Loucy (cell line): Measurements from ENCODE around the gene KRTAP10-12.

ENCODE experiments used
- H2AFZ ChIP-seq: fragments of 200-600 bp; sonication (generic); 2 replicates; pipeline ENCODE4 v1.6.0; 2016; ENCODE audit warnings: antibody characterized with exemption, mild to moderate bottlenecking, low read length, moderate library complexity
- H3F3A ChIP-seq: fragments of 200-600 bp; 2 replicates; pipeline ENCODE4 v1.6.0; 2016; ENCODE audit warnings: antibody characterized with exemption, low read depth, mild to moderate bottlenecking
- H3K27me3 ChIP-seq: fragments of 200-600 bp; sonication (generic); 2 replicates; pipeline ENCODE4 v1.6.1; 2014; ENCODE audit warnings: low read length, mild to moderate bottlenecking; ENCODE audit not compliant: insufficient read depth, poor library complexity, severe bottlenecking
- H3K36me3 ChIP-seq: fragments of 200-600 bp; sonication (generic); 2 replicates; pipeline ENCODE4 v1.6.1; 2016; ENCODE audit warnings: low read length; ENCODE audit not compliant: insufficient read depth
- H3K4me1 ChIP-seq: fragments of 200-600 bp; sonication (generic); 2 replicates; pipeline ENCODE4 v1.5.1; 2014; ENCODE audit warnings: low read length, mild to moderate bottlenecking; ENCODE audit not compliant: insufficient read depth, poor library complexity, severe bottlenecking
- H3K4me2 ChIP-seq: fragments of 200-600 bp; sonication (generic); 2 replicates; pipeline ENCODE4 v1.6.0; 2014; ENCODE audit warnings: antibody characterized with exemption, low read length, low read depth, mild to moderate bottlenecking; ENCODE audit not compliant: poor library complexity, severe bottlenecking
- H3K4me3 ChIP-seq: fragments of 200-600 bp; sonication (generic); 2 replicates; pipeline ENCODE4 v1.5.1; 2014; ENCODE audit warnings: low read length, mild to moderate bottlenecking, mixed read lengths; ENCODE audit not compliant: poor library complexity, severe bottlenecking
- H3K79me2 ChIP-seq: fragments of 200-600 bp; sonication (generic); 2 replicates; pipeline ENCODE4 v1.6.1; 2014; ENCODE audit warnings: low read length; ENCODE audit not compliant: insufficient read depth
- H3K9ac ChIP-seq: fragments of 200-600 bp; sonication (generic); 2 replicates; pipeline ENCODE4 v1.6.0; 2014; ENCODE audit warnings: mild to moderate bottlenecking, low read depth, low read length, moderate library complexity; ENCODE audit not compliant: poor library complexity, severe bottlenecking
- H3K9me2 ChIP-seq: fragments of 200-600 bp; sonication (generic); replicated peaks from 2 replicates; pipeline ENCODE4 v1.6.1; 2016; ENCODE audit warnings: low read depth, low read length, mixed read lengths
- H3K9me3 ChIP-seq: fragments of 200-600 bp; sonication (generic); 2 replicates; pipeline ENCODE4 v1.6.1; 2014; ENCODE audit warnings: mild to moderate bottlenecking, antibody characterized with exemption, low read length, low read depth; ENCODE audit not compliant: insufficient read depth
- H4K20me1 ChIP-seq: fragments of 200-600 bp; sonication (generic); 2 replicates; pipeline ENCODE4 v1.6.0; 2014; ENCODE audit warnings: antibody characterized with exemption, low read length, mild to moderate bottlenecking; ENCODE audit not compliant: insufficient read depth, poor library complexity, severe bottlenecking
- EZH2phosphoT487 ChIP-seq: fragments of 200-600 bp; IDR thresholded peaks from 2 replicates; pipeline ENCODE4 v1.6.1; 2018; ENCODE audit warnings: antibody characterized with exemption, mild to moderate bottlenecking, moderate library complexity, borderline replicate concordance
- TF ChIP-seq, protein P1 (sequence below): fragments of 200-600 bp; sonication (generic); conservative IDR thresholded peaks from 2 replicates; pipeline ENCODE4 v1.5.1; 2014; ENCODE audit warnings: mild to moderate bottlenecking, antibody characterized with exemption, low read length

KRTAP10-12 gene

DNA sequence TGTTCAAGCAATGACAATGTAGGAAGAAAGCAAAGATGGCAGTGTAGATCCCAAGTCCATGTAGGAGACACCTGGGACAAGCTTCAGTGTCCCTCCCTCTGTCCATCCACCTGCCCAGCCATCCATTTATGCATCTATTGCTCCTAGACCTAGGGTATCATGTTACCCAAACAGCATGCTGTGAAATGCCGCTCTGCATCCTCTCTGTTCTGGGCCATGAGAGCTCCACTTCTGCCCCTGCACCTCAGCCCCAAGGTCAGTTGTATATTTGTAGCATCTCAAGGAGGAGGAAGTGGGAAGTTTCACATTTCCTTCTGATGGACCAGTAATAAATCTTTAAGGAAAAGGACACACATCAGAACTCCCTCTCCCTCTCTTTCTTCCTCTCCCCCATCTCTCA lies 42.3 kb downstream of the KRTAP10-12 start:
- Histone ChIP-seq H3K36me3 (no peaks in the 10 kb centered on the region), H3K79me2 (no peaks in the 10 kb centered on the region), H3K4me3 (no peak overlapping the region), H3K9me2 (no peaks in the 10 kb centered on the region), H2AFZ (no peak overlapping the region), H3K27me3 (no peaks in the 10 kb centered on the region), H3K4me2 (no peak overlapping the region), H3K4me1 (no peaks in the 10 kb centered on the region), H4K20me1 (no peaks in the 10 kb centered on the region), H3K9ac (no peak overlapping the region), H3K9me3 (peaks cover 29% of the 10 kb centered on the region; the same call in 1 of the 2 replicates), H3F3A (no peaks in the 10 kb centered on the region)
- TF ChIP-seq, protein P1, sequence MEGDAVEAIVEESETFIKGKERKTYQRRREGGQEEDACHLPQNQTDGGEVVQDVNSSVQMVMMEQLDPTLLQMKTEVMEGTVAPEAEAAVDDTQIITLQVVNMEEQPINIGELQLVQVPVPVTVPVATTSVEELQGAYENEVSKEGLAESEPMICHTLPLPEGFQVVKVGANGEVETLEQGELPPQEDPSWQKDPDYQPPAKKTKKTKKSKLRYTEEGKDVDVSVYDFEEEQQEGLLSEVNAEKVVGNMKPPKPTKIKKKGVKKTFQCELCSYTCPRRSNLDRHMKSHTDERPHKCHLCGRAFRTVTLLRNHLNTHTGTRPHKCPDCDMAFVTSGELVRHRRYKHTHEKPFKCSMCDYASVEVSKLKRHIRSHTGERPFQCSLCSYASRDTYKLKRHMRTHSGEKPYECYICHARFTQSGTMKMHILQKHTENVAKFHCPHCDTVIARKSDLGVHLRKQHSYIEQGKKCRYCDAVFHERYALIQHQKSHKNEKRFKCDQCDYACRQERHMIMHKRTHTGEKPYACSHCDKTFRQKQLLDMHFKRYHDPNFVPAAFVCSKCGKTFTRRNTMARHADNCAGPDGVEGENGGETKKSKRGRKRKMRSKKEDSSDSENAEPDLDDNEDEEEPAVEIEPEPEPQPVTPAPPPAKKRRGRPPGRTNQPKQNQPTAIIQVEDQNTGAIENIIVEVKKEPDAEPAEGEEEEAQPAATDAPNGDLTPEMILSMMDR, result no peak
- TF ChIP-seq EZH2phosphoT487, result no peak

DNA sequence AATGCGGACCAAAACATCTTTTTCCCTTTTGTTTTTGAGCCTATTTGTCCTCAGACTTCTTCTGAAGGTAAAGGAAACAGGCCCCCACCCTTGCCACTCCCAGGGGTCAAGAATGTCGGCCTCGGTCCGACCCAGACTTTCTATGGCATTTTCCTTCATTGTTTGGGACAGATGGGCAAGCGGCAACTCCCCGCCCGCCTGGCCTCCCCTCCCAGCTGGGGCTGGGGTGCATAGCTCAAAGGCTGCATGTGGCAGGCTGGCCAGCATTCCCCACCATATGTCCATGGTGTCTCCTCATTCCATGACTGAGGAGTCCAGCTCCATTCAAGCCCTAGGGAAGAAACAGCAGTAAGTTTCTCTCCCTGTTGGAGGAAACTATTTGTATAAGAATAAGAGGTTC lies 43.8 kb downstream of the KRTAP10-12 start:
- no peak for TF ChIP-seq EZH2phosphoT487
- TF ChIP-seq, protein P1, result no peak
- H3K9ac ChIP-seq, result no peak overlapping the region
- peaks cover 29% of the 10 kb centered on the region; the same call in 1 of the 2 replicates for H3K9me3 ChIP-seq
- H3K27me3 ChIP-seq, result no peaks in the 10 kb centered on the region
- H3K36me3 ChIP-seq, result no peaks in the 10 kb centered on the region
- H3K4me2 ChIP-seq, result no peak overlapping the region
- no peak overlapping the region for H3K4me3 ChIP-seq
- no peaks in the 10 kb centered on the region for H3F3A ChIP-seq
- H3K79me2 ChIP-seq, result no peaks in the 10 kb centered on the region
- H3K9me2 ChIP-seq, result no peaks in the 10 kb centered on the region
- H3K4me1 ChIP-seq, result no peaks in the 10 kb centered on the region
- no peak overlapping the region for H2AFZ ChIP-seq
- H4K20me1 ChIP-seq, result no peaks in the 10 kb centered on the region

DNA sequence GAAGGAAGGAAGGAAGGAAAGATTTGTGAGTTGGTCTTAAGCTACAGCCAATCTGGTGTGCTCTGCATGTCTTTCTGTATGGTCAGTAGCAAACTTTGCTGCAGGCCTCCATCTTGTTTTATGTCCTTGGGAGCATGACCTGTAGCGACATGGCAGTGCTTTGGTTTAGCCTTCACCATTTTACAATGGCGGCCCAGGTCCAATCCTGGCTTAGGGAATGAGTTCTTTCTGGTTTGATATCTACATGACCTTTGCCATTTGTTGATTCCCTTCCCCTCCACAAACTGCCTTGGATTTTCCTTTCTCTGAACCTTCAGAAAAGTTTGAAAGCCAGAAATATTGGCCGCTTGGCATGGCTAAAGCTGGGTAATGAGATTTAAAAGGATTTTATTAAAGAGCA lies 44.9 kb downstream of the KRTAP10-12 start:
- Histone ChIP-seq H3K4me2 (no peak overlapping the region), H3K36me3 (no peaks in the 10 kb centered on the region), H3F3A (no peaks in the 10 kb centered on the region), H3K79me2 (no peaks in the 10 kb centered on the region), H3K9me2 (no peaks in the 10 kb centered on the region), H3K9me3 (peaks cover 19% of the 10 kb centered on the region; the same call in 1 of the 2 replicates), H3K4me3 (no peak overlapping the region), H3K27me3 (no peaks in the 10 kb centered on the region), H4K20me1 (no peaks in the 10 kb centered on the region), H3K9ac (no peak overlapping the region), H3K4me1 (no peaks in the 10 kb centered on the region), H2AFZ (no peak overlapping the region)
- TF ChIP-seq EZH2phosphoT487, result no peak
- TF ChIP-seq, protein P1, result no peak
